Caco-2 (cell line): Measurements from ENCODE around the gene KLHL35. TPM values are rescaled to one million over a fixed set of nuclear protein-coding genes. Genes with fewer than 3 reads are reported as not detected.

Source experiments
- BruUV-seq: library from RNA; stranded (reverse); fragments of 400-500 nt; replicated peaks from 2 replicates; lab custom pipeline; 2021; lab: Mats Ljungman, UMichigan
- CTCF ChIA-PET: fragments of 300-600 bp; sonication (Branson Sonifier 250); formaldehyde crosslinking; loops from one replicate; lab custom pipeline; 2022; ENCODE audit warnings: antibody characterized with exemption; lab: Charles Lee
- POLR2A ChIA-PET: fragments of 300-600 bp; sonication (Branson Sonifier 250); formaldehyde crosslinking; loops from one replicate; lab custom pipeline; 2022; ENCODE audit warnings: antibody characterized with exemption; lab: Charles Lee
- DNase-seq, 2 experiments: peaks; one replicate each; pipeline versions ENCODE4 v3.0.0 to v3.0.0-alpha.2; 2020 to 2022
- H3K27me3 ChIP-seq: replicated peaks from 2 replicates; pipeline ENCODE4 v1.6.0; 2011; ENCODE audit warnings: low read length; ENCODE audit not compliant: control insufficient read depth, insufficient read depth
- H3K36me3 ChIP-seq: 2 replicates; pipeline ENCODE4 v1.5.1; 2011; ENCODE audit warnings: low read length; ENCODE audit not compliant: control insufficient read depth, insufficient read depth
- H3K4me1 ChIP-seq: fragments of 250-450 bp; sonication (Bioruptor Pico); 2 replicates; pipeline ENCODE4 v1.5.1; 2020; ENCODE audit warnings: mild to moderate bottlenecking
- H3K4me3 ChIP-seq: 2 replicates; pipeline ENCODE4 v1.5.1; 2011; ENCODE audit warnings: low read depth, mild to moderate bottlenecking, control low read depth, low read length
- H3K9me3 ChIP-seq: fragments of 250-450 bp; sonication (Bioruptor Pico); 2 replicates; pipeline ENCODE4 v1.5.1; 2020; ENCODE audit warnings: mild to moderate bottlenecking, moderate library complexity
- H3K27ac Mint-ChIP-seq: one replicate; pipeline ENCODE4 v1.8.0; 2022; ENCODE audit warnings: mixed read lengths; ENCODE audit not compliant: unreplicated experiment
- H3K27me3 Mint-ChIP-seq: one replicate; pipeline ENCODE4 v1.8.0; 2022; ENCODE audit warnings: mixed read lengths; ENCODE audit not compliant: insufficient read depth, unreplicated experiment
- H3K36me3 Mint-ChIP-seq: one replicate; pipeline ENCODE4 v1.8.0; 2022; ENCODE audit warnings: mild to moderate bottlenecking, mixed read lengths; ENCODE audit not compliant: insufficient read depth, unreplicated experiment
- H3K4me1 Mint-ChIP-seq: one replicate; pipeline ENCODE4 v1.8.0; 2022; ENCODE audit warnings: low read depth, mixed read lengths; ENCODE audit not compliant: unreplicated experiment
- H3K4me3 Mint-ChIP-seq: one replicate; pipeline ENCODE4 v1.8.0; 2022; ENCODE audit warnings: mild to moderate bottlenecking, moderate library complexity, mixed read lengths; ENCODE audit not compliant: unreplicated experiment
- H3K9me3 Mint-ChIP-seq: one replicate; pipeline ENCODE4 v1.8.0; 2022; ENCODE audit warnings: mixed read lengths; ENCODE audit not compliant: unreplicated experiment
- CTCF ChIP-seq, 2 experiments: fragments of 200-600 bp in 1 of 2; IDR thresholded peaks; 1 replicate in 1 of 2; 2 replicates in 1 of 2; pipeline versions ENCODE4 v1.5.1 to v1.8.0; 2011 to 2022; ENCODE audit warnings: antibody characterized with exemption in 1 of 2, control low read depth in 1 of 2, inconsistent platforms in 1 of 2, low read depth in 1 of 2, low read length in 1 of 2, mild to moderate bottlenecking in 1 of 2, moderate library complexity in 1 of 2; ENCODE audit not compliant: insufficient read depth in 1 of 2, severe bottlenecking in 1 of 2, unreplicated experiment in 1 of 2
- intact Hi-C: fragments of 100-400 bp; cut with micrococcal nuclease; formaldehyde crosslinking; loops from one replicate; pipeline ENCODE4 v1.10.0; 2022; ENCODE audit not compliant: unreplicated experiment
- total RNA-seq: library from RNA; stranded (reverse); gene quantifications from 2 replicates; pipeline ENCODE4 v1.2.3, GENCODE V29; 2022

Gene KLHL35
- total RNA-seq, 1 experiment from 2014 or later = 51.4 TPM

DNA sequence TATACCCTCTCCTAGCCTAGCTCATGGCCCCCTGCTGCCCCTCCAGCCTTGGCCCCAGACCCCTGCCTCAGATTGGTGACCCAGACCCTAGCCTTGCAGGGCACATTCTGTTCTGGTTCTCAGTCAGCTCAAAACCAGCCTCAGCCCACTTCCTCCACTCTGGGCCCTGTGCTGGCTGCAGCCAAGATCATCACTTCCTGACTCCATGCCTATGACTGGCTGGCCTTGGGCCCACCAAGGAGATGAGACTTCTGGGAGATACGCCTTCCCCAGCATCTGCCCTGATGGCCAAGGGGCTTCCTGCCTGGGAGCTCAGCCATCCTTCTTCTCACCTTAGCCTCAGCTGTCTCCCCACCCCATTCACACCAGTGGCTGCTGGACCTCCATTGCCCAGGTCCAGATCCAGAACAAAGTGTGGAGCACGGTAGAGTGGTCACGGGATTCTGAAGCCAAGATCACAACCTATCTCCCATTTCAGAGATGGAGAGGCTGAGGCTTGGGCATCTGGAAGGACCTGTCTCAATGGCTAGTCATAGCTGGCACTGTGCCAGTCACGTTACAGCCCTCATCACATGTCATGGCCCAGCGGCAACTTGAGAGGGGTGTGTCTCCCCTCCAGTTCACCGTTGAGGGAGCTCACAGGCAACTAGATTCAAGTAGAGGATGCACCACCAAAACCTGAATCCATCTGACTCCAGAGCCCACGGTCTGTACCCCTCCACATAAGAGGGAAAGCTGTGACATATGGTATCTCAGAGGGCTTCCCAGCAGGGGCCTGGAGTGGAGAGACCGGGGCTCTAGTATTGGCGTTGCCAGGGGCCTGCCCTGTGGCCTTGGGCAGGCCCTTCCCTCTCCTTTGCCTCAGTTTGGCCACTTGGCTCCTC is 43.0 kb upstream of the KLHL35 start:
- Mint-ChIP-seq H3K36me3 (no peaks in the 10 kb centered on the region), H3K4me3 (no peak overlapping the region), H3K27ac (no peak overlapping the region), H3K4me1 (no peaks in the 10 kb centered on the region), H3K9me3 (no peaks in the 10 kb centered on the region), H3K27me3 (no peaks in the 10 kb centered on the region)
- H3K36me3 ChIP-seq = no peaks in the 10 kb centered on the region
- ChIA-PET POLR2A (no interaction called here), CTCF (interaction anchor here (1.6 kb wide), 1 partner anchor 25 kb away, joined by 5 read pairs; no protein-coding TSS in a partner anchor)
- H3K4me1 ChIP-seq = peaks cover 10% of the 10 kb centered on the region
- no TSS peak for BruUV-seq
- no peak for DNase-seq
- H3K4me3 ChIP-seq = no peak overlapping the region
- no peaks in the 10 kb centered on the region for H3K9me3 ChIP-seq
- H3K27me3 ChIP-seq = no peaks in the 10 kb centered on the region
- no peak for TF ChIP-seq CTCF (IDR thresholded peaks at IDR 0.05; ENCODE audit: insufficient read depth in 1 of 2, low read depth in 1 of 2, low read length in 1 of 2, severe bottlenecking in 1 of 2, unreplicated experiment in 1 of 2)
- intact Hi-C loops = no loop called here

DNA sequence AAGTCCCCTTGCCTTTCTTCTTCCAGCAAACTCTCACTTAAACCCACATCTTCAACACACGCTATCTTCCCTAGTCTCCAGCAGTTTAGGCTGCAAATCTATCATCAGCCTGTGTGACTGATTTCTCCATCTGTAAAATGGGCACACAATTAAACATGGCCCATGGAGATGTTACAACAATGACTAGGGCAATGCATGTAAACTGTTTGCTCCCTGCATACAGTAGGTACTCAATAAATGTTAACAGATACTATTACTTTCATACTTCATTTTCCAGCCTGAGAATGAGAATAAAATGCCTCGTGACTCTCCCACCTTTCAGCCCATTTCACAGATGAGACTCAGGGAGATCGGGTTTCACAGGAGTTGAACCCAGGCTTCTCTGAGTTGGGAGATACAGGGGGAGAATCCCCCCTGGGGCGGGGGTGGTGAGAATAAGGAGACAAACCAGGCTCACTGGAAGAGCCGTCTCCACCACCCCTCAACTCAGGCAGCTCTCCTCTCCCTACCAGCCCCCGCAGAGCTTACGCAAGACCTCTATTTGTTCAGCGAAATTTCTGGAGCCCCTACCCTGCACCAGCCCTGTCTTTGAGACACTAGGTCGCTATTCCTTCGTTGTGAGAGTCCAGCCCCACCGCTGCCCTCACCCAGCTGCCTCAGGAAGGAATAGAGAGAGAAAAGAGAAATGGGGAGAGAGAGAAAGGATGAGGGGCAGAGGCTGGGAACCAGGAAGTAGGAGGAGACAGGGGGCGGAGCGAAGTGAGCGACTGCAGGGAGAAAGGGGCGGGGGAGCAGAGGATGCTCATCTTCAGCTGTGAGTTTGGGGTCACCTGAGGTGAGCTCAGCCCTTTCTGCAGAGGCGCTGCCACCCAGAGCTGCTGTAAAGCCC is 42.1 kb upstream of the KLHL35 start:
- Mint-ChIP-seq H3K9me3 (no peaks in the 10 kb centered on the region), H3K27ac (no peak overlapping the region)
- no peak overlapping the region for H3K4me3 ChIP-seq

More for the DNA sequence above, 42.1 kb upstream of the KLHL35 start:
- Histone ChIP-seq H3K4me1 (peaks cover 10% of the 10 kb centered on the region), H3K36me3 (no peaks in the 10 kb centered on the region), H3K9me3 (no peaks in the 10 kb centered on the region), H3K27me3 (no peaks in the 10 kb centered on the region)
- no peak overlapping the region for H3K4me3 Mint-ChIP-seq
- no peaks in the 10 kb centered on the region for H3K4me1 Mint-ChIP-seq
- intact Hi-C loops = no loop called here
- no TSS peak for BruUV-seq
- ChIA-PET POLR2A (no interaction called here), CTCF (interaction anchor here (0.6 to 1.6 kb wide), 2 partner anchors 24 to 66 kb away, joined by 5 read pairs; no protein-coding TSS in a partner anchor)
- H3K27me3 Mint-ChIP-seq = no peaks in the 10 kb centered on the region
- no peaks in the 10 kb centered on the region for H3K36me3 Mint-ChIP-seq
- peak; percentile 50 to 71 for DNase-seq
- no peak for TF ChIP-seq CTCF (IDR thresholded peaks at IDR 0.05; ENCODE audit: insufficient read depth in 1 of 2, low read depth in 1 of 2, low read length in 1 of 2, severe bottlenecking in 1 of 2, unreplicated experiment in 1 of 2)
